ENCODE results near the gene KLHDC8B. TPM values are rescaled to one million over a fixed set of nuclear protein-coding genes. Genes with fewer than 3 reads are reported as not detected.

KLHDC8B gene
- total and polyA plus RNA-seq, 2 donors (not counting 3 experiments of a cell fraction or from before 2014, with no cell fraction given), result 36.0 to 77.8 TPM

DNA sequence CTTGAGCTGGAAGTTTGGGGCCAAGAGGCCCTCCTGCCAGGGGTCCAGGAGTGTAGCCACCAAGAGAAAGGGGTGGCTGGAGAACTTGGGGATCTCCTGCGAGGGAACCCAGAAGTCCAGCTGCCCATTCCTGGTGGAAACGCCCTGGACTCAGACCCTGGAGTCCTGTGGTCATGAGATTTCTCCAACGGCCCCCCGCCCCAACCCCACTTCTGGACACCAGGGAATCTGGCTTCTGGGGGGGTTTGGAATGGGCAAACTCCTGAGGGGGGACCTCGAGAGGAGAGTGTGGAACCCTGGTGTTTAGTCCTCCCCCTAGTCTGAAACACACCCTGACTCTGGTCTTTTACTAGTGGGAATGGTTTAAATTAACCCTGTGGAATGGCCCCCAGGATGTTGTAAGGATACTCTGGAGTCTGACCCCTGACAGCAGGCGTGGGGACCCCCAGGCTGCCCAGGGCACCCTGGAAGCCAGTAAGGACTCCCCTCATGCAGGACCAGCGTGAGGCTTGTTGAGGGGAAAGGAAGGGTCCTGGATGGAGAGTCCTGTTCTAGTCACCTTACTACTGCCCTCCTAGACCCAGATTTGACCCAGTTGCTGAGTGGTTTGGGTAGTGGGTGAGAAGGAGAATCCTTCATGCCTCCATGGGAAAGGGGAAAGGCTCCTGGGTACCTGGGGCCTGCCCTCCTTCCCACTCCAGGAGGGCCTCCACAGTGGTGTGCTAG is 540 bp downstream of the KLHDC8B start:
- FAIRE-seq (no peak), DNase-seq (ENCODE audit: low read depth, low spot score) (no peak)
- intact Hi-C loops (cut with micrococcal nuclease), result loop anchor here (1.0 to 2.0 kb wide), 7 partner anchors 39 to 277 kb away; partner anchors contain the start of genes C3orf62, LAMB2, QRICH1 and USP4
- peak overlapping the region; percentile 44 to 94 (median 71) for H3K4me3 ChIP-seq (replicated peaks in 1 of 3; ENCODE audit: insufficient read depth in 1 of 3, low read depth in 1 of 3, low read length in 3 of 3)
- ChIA-PET POLR2A (interaction anchor here (0.7 kb wide), 1 partner anchor 82 kb away, joined by 3 read pairs; no protein-coding TSS in a partner anchor), CTCF (interaction anchor here (0.8 to 8.5 kb wide), 29 partner anchors 8 to 281 kb away, joined by 3 to 87 read pairs (median 6); partner anchors contain the start of genes C3orf62, LAMB2, QRICH1 and USP4)
- BruUV-seq (replicated peaks), result TSS peak; percentile 58
- H3K9me1 ChIP-seq (replicated peaks; ENCODE audit: control insufficient read depth, extremely low read depth, insufficient read depth, low read length), result no peaks in the 10 kb centered on the region
- peaks cover 18% of the 10 kb centered on the region for H3K4me1 ChIP-seq (ENCODE audit: control insufficient read depth, extremely low read depth, insufficient read depth, low read length)
- peak overlapping the region; percentile 67 for H3K4me2 ChIP-seq (ENCODE audit: insufficient read depth, low read length)
- peak overlapping the region; percentile 99 for H2AFZ ChIP-seq (ENCODE audit: low read depth, low read length)
- no peaks in the 10 kb centered on the region for H3K9me3 ChIP-seq (replicated peaks; ENCODE audit: control insufficient read depth, insufficient read depth, low read length)
- peak overlapping the region; percentile 24 for H3K27ac ChIP-seq (ENCODE audit: insufficient read depth, low read depth, low read length)
- peaks cover 0 to 21% of the 10 kb centered on the region in 2 experiments for H3K36me3 ChIP-seq (ENCODE audit: control insufficient read depth in 2 of 2, extremely low read depth in 1 of 2, insufficient read depth in 2 of 2, low read length in 2 of 2)
- H3K79me2 ChIP-seq (ENCODE audit: control insufficient read depth, insufficient read depth, low read length), result no peaks in the 10 kb centered on the region
- peak overlapping the region; percentile 80 for H3K9ac ChIP-seq (replicated peaks; ENCODE audit: extremely low read depth, insufficient read depth, low read length)
- no peaks in the 10 kb centered on the region for H3K27me3 ChIP-seq (ENCODE audit: control insufficient read depth in 2 of 2, insufficient read depth in 2 of 2, low read length in 2 of 2)
- TF ChIP-seq POLR2AphosphoS5 (IDR thresholded peaks at IDR 0.05; ENCODE audit: insufficient read depth, low read depth, low read length) (no peak), JUN (IDR thresholded peaks at IDR 0.05; ENCODE audit: borderline replicate concordance, insufficient read depth, insufficient read length, low read depth) (no peak), FOS (IDR thresholded peaks at IDR 0.05; ENCODE audit: borderline replicate concordance, insufficient read depth, low read length) (no peak), EZH2 (IDR thresholded peaks at IDR 0.05; ENCODE audit: borderline replicate concordance, low read depth, low read length, severe bottlenecking) (no peak), POLR2A (IDR thresholded peaks at IDR 0.05; ENCODE audit: low read depth, low read length) (no peak), MYC (IDR thresholded peaks at IDR 0.05; ENCODE audit: low read depth, low read length) (no peak), CTCF (IDR thresholded peaks at IDR 0.05; ENCODE audit: extremely low read depth in 1 of 2, insufficient read depth in 1 of 2, low read depth in 1 of 2, low read length in 2 of 2) (no peak), GATA2 (IDR thresholded peaks at IDR 0.05; ENCODE audit: insufficient read depth, insufficient read length, low read depth, low read length) (no peak)
- TF ChIP-seq, protein P1, sequence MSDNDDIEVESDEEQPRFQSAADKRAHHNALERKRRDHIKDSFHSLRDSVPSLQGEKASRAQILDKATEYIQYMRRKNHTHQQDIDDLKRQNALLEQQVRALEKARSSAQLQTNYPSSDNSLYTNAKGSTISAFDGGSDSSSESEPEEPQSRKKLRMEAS (IDR thresholded peaks at IDR 0.05; ENCODE audit: insufficient read depth, insufficient read length), result no peak
- H4K20me1 ChIP-seq (replicated peaks; ENCODE audit: control insufficient read depth, extremely low read depth, insufficient read depth, low read length), result no peaks in the 10 kb centered on the region
- dilution Hi-C loops (cut with MboI; ENCODE audit: extremely low pct_ligation_motif_present, low sequenced_read_pairs), result no loop called here

Data from endothelial cell of umbilical vein (primary cell).